Hematopoietic multipotent progenitor cell (in vitro differentiated cells): ENCODE measurements around the gene HLTF. TPM values are rescaled to one million over a fixed set of nuclear protein-coding genes. Genes with fewer than 3 reads are reported as not detected.
"Not testable (repeated sequence)": the region's sequence is repeated elsewhere in the genome, so short reads cannot be mapped to it uniquely, and the experiment has no call there.

Experiments used
- DNase-seq, 3 donors: peaks; one replicate each; pipeline ENCODE4 v3.0.0-alpha.2; 2011 to 2015; ENCODE audit warnings: low read depth in 2 of 3, low spot score in 2 of 3
- total RNA-seq: library from RNA; depleted of rRNA; stranded (reverse); fragments of >200 nt; gene quantifications from one replicate; pipeline ENCODE4 v1.2.3, GENCODE V29; 2012

Gene HLTF, protein sequence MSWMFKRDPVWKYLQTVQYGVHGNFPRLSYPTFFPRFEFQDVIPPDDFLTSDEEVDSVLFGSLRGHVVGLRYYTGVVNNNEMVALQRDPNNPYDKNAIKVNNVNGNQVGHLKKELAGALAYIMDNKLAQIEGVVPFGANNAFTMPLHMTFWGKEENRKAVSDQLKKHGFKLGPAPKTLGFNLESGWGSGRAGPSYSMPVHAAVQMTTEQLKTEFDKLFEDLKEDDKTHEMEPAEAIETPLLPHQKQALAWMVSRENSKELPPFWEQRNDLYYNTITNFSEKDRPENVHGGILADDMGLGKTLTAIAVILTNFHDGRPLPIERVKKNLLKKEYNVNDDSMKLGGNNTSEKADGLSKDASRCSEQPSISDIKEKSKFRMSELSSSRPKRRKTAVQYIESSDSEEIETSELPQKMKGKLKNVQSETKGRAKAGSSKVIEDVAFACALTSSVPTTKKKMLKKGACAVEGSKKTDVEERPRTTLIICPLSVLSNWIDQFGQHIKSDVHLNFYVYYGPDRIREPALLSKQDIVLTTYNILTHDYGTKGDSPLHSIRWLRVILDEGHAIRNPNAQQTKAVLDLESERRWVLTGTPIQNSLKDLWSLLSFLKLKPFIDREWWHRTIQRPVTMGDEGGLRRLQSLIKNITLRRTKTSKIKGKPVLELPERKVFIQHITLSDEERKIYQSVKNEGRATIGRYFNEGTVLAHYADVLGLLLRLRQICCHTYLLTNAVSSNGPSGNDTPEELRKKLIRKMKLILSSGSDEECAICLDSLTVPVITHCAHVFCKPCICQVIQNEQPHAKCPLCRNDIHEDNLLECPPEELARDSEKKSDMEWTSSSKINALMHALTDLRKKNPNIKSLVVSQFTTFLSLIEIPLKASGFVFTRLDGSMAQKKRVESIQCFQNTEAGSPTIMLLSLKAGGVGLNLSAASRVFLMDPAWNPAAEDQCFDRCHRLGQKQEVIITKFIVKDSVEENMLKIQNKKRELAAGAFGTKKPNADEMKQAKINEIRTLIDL
- 22.4 TPM for total RNA-seq

DNA sequence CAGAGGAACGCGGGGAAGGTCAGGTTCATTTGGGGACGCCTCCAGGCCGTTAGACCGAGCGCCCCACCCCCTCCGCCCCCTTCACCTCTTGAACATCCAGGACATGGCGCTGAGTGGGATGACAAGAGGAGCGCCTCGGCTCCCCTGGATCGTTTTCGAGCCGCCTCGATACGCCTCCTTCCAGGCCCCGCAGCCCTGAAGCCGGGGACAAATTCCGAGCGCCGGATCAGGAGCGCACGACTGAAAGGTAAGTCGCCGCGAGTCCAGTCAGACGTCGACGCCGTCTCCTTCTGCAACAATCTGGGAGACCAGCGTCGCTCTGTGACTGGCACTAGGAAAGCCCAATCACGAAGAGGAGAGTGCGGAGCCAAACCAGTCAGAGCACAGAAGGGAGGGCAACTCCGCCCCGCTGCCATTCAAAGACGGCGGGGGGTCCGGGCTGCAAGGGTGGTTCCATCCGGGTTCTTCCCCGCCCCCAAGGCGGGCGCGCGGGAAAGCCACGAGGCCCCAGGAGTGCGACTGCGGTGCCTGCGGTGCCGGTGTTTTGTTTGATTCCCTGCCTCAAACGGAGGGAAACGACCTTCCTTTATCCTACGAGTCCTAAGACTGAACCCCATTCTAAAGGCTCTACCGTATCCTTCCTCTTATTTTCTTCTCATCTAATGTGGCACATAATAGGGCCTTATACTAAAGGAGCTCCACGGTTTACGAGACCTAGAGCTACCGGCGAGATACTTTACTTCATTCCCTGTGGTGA lies at the start of gene HLTF:
HLTF (minus strand) TSS at position 302 of the 757 bp plus-strand sequence; CDS start at position 105, 197 bp downstream.
- DNase-seq, result peak; percentile 71 to 98 (median 97)

DNA sequence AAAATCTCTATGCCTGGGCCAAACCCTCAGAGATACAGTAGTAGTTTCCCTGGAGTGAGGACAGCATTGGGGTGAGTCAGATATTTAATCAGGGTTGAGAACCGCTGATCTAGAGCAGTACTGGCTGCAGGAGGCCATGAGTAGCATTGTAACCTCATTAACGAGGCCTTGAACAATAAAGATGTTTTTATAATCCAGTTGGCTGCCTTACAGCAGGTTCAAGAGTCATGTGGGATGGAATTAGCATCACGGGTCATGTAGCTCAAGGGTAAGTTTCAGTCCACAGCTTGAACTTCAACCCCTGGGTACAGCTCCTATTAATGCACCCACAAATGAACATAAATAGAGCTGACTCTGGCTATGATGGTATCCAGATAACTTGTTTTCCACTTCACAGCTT lies 48.2 kb upstream of the HLTF start:
- no peak for DNase-seq

DNA sequence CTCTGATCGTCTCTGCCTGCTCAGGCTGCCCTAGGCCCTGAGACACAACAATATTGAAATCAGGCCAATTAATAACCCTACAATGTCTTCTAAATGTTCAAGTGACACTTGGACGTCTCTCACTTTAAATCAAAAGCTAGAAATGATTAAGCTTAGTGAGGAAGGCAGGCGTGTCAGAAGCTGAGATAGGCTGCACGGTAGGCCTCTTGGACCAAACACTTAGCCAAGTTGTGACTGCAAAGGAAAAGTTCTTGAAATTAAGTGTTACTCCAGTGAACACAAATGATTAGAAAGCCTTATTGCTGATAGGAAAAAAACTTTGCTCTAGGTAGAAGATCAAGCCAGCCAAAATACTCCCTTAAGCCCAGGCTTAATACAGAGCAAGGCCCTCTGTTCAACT lies 45.3 kb upstream of the HLTF start:
- no peak for DNase-seq

DNA sequence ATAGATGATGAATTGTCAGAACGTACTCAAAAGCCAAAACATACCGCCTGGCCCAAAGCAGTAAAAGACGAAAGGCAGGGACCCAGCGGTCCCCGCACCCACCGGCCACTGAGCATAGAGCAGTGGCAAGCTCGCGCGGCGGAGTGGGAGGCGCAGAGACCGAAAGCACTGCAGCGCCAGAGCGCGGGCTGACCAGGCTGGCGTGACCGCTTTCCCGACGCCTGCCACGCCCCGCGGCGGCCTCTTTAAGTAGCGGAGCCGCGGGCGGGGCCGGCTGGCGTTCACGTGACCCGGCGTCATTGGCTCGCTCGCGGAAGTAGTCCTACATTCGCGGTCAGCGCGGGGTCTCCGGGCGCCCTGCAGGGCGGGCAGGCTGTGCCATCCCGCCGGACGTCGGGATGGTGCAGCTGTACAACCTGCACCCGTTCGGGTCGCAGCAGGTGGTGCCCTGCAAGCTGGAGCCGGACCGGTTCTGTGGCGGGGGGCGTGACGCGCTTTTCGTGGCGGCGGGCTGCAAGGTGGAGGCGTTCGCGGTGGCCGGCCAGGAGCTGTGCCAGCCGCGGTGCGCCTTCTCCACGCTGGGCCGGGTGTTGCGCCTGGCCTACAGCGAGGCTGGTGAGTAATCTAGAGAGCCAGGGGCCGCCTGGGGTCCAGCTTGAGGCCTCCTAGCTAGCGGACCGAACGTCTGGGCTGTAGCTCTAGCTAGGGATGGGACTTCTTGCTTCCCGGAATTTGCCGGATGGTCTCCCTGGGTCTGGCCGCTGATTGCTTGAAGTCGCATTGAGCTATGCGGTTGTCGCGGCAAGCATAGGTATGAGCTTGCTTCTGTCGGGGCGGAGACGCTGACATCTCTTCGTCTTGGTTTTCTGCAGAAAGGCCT lies 43.2 kb upstream of the HLTF start, which contains the start of gene HPS3:
HPS3 (plus strand) TSS at position 313 of the 880 bp plus-strand sequence; CDS start at position 399, 86 bp downstream.
- peak; percentile 61 to 89 (median 87) for DNase-seq

DNA sequence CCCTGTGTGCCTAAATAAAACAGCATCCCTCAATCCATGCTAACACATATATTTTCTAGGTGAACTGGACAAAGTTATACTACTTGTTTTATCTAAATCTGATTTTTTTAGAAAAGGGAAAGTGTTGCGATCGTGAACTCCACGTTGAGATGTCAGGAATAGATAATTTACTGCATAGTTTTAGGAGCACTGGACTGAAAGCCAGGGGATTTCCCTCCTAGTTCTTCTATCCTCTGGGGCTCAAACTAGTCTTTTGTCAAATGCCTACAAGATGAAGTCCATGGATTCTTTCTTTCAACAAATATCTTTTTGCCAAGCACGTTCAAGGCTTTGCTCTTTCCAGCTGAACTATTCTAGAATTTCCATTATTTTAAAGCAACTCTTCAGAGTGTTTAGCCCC lies 42.5 kb upstream of the HLTF start:
- no peak for DNase-seq

DNA sequence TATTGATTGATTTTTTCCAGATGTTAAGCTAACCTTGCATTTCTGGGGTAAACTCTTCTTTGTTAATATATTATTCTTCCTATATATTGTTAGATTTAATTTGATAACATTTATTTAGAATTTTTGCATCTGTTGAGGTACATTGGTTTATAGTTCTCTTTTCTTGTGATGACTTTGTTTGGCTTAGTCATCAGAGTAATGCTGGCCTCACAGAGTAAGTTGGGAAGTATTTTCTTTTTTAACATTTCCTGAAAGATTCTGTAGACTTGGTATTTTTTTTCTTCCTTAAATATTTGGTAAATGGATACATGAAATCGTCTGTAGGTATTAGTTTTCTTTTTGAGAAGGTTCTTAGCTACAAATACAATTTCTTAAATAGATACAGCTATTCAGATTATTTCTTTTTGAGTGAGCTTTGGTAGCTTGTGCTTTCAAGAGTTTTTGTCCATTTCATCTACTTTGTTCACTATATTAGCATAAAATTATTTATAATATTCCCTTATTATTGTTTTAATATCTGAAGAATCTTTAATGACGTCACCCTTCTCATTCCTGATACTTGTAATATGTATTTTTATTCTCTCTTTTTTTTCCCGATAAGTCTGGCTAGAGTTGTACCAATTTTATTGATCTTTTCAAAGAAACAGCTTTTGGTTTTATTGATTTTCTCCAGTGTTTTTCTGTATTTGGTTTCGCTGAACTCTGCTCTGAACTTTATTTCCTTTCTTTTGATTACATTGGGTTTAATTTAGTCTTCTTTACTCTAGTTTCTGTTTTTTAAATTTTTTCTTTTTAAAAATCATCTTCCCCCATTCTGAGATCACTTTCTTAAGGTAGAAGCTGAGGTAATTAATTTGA lies 36.6 kb upstream of the HLTF start:
- DNase-seq, result peak in 1 of 3 donors; percentile 14

DNA sequence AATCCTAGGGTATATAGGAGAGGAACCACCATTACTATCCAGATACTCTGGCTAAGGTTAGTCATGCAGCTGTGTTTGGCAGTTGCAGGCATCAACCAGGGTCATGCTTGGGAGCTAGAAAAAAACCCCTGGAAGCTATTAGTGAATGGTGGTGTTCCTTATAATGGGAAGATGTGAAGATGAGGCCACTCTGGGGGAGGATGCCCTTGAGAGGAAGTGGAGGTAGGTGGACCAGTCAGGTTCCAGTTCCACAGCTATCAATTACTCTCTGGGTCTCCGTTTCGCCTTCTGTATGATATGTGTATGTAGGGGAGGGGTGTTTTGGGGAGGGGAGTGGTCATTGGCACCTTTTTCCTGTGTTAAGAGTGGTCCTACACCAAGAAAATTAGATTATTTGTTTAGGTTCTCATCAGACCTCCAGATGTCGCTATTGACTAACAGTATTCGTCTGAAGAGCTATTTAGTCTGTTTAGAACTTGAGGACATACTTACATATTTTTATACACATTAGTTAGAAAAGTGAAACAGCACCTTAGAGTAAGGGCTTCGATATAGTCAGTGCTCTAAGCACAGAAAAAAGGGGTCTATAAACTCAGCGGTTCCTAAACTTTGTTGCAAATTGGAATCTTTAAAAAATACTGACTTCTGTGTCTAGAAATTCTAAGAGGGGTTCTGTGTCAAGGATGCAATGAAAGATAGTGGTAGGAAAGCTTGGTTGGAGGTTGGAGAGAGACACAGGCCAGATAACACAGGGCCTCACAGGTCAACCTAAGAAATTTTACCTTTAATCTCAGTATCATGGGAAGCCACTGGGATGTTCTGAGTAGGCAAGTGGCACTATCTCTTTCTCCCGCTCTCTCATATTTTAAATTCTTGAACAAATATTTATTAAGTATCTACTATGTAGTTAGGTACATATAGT lies 34.0 kb upstream of the HLTF start:
- peak; percentile 23 to 90 (median 62) for DNase-seq

DNA sequence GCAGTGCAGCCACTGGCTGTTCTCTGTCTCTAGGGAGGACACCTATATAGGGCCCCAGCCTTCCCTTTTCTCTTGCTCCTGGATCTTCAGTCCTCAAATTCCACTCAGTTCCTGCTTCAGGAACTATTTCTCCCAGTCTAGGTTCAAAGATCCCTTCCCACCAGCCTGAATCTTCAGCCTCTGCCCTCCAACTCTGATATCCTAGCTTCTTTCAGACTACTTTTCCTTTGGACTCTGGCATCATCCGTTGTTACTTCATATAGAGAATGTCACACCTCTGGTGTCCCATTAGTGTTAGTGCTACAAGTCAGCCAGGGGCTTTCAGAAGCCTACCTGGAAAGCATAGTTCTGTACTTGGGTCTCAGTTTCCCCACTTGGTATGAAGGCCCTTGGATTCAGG lies 33.1 kb upstream of the HLTF start:
- DNase-seq, result no peak

DNA sequence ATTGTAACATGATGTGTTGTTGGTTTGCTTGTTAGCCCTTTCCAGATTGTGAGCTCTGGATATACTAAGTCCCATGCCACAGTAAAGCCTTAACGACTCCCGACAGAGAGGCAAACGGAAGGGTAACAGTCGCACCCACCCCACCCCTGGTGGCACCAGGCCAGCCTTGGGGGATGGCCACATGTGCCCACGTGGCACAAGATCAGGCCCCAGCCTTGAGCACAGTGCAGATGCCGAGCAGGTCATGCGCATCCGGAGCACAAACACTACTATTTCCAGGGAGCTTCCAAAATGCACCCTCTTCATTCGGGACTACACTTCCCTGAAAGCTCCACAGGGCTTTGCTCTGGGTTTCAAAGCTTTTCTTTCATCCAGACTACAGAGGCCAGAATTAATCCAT lies 32.4 kb upstream of the HLTF start:
- no peak for DNase-seq

DNA sequence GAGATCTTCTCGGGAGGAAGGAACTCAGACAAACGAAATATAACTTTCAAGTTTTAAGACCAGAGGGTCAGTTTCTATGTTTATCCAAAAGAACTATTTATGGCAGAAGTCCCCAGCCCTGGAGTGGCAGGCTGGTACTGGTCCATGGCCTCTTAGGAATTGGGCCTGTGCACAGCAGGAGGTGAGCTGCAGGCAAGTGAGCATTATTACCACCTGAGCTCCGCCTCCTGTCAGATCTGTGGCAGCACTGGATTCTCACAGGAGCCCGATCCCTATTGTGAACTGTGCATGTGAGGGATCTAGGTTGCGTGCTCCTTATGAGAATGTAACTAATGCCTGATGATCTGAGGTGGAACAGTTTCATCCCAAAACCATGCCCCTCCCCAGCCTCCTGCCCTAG lies 28.8 kb upstream of the HLTF start:
- DNase-seq, result no peak

DNA sequence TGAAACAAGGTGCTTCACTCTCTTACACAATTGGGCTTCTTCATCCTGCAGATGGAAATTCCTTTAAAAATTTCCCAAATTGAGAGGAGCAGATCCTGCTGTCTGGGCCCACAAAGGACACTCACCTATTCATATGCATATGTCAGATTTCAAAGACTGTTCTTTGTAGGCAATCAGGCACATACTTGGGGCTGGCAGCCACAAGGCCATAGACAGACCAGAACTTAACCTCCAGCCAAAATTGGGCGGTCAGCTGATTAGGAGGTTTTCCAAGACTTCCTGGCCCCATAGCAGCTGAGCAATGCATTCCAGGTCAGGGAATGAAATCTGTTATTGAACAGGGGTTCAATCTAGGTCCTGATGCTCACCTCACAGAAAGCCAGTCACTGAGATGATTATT lies 28.1 kb upstream of the HLTF start:
- DNase-seq, result no peak

DNA sequence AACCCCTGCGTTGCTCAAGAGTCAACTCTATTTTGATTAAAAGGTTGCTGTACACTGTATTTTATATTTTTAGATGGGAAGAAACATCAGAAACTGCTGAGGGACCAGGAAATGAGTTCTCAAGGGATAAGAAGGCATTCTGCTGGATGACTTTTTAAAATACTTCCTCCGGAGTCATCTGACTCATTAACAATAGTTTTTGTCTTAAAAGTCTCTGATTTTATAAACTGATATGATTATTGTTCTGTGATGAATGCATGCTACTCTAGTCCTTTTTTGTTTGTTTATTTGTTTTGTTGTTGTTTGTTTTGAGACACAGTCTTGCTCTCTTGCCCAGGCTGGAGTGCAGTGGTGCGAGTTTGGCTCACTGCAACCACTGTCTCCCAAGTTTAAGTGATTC lies 18.2 kb upstream of the HLTF start:
- no peak for DNase-seq

DNA sequence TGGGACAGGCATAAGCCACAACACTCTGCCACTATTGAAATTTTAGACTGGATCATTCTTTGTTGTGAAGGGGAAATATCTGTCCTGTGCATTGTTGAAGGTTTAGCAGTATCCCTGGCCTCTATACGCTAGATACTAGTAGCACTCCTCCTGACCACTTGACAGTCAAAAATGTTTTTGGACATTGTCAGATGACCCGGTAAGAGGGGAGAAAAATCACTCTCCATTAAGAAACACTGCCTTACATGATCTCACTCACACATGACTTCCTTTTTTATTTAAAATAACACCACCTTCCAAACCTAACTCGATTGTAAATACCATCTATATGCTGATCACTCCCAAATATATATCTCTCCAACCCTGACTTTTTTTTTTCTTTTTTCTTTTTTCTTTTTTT lies 15.3 kb upstream of the HLTF start:
- DNase-seq, result no peak

DNA sequence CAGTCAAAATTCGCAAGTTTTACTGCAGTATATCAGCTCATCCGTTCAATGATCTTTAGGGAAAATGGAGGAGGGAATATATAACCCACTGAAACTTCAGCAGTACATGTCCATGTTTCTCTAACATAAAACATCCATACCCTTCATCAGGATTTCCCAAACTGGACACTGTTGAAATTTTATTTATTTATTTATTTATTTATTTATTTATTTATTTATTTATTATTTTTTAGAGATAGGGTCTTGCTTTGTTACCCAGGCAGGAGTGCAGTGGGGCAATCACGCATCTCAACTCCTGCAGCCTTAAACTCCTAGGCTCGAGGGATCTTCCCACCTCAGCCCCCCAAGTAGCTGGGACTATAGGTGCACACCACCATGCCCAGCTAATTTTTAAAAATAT lies 14.8 kb upstream of the HLTF start:
- no peak for DNase-seq

DNA sequence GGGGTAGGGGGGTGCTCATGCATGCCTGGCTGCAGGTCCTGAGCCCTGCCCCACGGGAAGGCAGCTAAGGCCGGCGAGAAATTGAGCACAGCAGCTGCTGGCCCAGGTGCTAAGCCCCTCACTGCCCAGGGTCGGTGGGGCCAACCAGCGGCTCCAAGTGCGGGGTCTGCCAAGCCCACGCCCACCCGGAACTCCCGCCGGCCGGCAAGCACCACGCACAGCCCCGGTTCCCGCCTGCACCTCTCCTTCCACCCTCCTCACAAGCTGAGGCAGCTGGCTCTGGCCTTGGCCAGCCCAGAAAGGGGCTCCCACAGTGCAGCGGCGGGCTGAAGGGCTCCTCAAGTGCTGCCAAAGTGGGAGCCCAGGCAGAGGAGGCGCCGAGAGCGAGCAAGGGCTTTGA lies 11.7 kb upstream of the HLTF start:
- DNase-seq, result not testable (repeated sequence)

DNA sequence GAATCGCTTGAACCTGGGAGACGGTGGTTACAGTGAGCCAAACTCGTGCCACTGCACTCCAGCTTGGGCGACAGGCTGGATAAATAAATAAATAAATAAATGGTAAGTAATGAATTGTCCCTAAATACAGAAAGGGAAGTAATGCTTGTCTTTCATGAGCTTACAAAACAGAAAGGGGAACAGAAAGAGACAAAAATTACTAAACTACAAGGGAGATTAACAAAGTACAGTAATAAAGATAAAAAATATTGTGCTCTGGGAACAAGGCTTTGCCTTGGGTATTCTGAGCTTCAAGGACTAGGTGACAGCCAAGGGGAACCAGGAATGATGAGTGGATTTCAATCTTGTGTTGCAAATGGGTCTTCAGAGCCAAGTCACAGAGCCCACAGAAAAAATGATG lies 9.2 kb upstream of the HLTF start:
- no peak for DNase-seq

DNA sequence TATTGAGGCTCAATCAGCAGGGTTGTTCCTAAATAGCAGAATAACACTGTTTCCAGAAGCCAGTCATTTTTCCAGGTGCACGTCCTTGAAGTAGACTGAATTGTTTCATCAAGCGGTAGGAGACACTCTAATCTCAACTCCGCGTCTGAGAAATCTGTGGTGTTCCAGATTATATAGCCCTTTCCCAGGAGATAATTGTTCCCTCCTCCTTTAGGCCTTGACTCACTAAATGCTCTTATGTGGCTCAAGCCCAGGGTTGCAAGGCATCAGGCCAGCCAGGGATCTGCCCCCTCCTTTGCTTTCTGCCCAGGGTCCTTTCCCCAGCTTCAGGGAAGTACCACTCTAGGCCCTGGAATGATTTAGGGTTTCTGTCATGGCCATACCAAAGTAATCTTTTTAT lies 5.7 kb upstream of the HLTF start:
- no peak for DNase-seq

DNA sequence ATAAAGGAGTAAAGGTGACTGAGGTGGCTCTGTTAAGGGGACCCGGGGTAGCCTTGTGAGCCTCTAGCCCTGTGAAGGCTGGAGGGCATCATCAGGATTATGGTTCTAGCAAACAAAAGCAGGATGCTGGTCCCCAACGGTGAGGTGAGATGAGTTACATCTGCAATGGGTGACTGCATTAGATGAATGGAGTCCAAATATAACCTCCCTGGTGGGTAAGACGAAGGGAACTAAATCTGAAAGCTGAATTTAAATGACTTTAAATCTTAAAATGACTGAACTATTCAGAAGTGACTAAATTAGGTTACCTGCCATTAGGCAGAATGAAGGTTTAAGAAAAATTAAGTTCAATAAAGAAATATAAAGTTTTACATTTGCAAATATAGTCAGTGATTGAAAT lies 4.6 kb upstream of the HLTF start:
- DNase-seq, result no peak
